ENCODE results near the gene FRMPD3.

The FRMPD3 gene

DNA sequence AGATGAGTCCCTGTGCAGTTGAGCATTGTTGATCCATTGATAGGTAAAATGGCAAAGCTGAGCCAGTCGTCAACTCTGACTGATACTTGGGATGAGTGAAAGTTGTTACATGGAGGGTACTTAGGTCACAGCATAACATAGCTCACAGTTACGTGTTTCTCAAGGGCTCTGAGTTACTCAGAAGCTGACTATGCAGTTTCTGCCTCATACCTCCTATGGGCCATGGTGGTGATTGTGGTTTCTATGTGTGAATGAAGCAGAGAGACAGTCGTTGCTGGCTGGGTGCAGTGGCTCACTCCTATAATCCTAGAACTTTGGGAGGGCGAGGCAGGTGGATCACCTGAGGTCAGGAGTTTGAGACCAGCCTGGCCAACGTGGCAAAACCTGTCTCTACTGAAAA is 30.8 kb downstream of the FRMPD3 start:
- DNase-seq (ENCODE audit: low spot score), result no peak

DNA sequence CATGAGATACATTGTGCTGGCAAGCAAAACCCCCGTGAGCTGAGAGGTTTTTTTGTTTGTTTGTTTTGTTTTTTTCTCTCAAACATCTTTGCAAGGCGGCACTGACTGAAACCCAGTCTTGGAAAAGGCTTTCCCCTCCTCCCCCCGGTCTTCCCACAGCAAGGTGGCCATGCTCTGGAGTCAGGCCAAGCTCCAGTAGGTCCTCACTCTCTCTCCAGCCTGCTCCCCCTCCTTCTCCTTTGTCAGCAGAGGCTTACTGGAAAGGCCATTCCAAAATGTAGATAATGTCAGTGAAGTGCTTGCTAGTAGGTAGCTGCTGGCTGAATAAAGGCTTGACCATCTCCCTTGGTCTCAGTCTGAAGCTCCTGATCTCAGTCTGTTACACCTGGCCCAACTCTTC is 32.6 kb downstream of the FRMPD3 start:
- no peak for DNase-seq (ENCODE audit: low spot score)

DNA sequence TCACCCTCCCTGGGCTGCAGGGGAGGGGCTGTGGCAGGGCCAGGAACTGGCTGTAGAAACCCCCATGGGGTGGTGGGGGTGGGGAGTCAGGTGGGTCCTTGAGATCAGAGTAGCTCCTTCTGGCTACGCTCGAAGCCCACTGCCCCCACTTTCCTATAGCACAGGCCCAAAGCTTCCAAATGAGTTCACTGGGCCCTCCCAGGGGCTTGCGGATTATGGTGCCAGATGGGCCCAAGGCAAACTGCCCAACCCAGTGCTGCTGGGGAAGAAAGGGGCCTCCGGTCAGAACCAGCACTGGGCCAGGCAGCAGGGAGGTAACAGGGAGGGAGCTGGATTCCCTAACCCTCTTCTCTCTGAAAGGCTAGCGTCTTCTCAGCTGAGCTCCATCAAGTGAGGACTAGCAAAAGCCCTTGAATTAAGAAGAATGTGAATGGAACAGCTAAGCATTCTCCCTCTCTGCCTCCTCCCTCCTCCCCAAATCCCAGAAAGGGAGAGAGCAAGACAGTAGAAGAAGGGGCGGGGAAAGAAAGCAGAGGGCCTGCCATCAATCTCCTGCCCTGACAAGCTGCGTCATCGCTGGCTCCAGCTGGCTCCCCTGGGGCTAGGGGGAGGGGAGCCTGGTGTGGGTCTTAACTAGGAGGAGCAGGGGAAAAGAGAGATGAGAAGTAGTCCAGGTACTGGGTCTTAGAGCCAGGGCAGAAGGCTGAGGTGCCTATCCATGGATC is 34.7 kb downstream of the FRMPD3 start:
- DNase-seq (ENCODE audit: low spot score), result no peak

DNA sequence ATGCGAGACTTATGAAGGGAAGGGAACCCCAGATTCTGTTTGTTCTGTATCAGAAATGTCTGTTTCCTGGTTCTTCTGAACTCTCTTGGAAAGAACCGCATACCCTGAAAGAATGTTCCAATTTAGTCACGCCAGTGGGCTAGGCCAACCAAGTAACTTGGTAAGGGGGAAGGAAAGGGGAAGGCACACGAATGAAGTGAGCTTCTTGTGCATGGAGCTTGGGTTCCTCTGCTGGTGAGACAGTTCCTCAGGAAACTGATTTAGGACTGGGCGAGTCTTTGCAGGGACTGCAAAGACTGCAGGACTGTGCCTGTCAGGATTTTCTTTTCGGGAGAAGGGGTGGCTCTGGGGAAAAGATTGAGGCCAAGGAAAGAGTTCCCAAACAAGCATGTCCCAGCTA is 35.6 kb downstream of the FRMPD3 start:
- DNase-seq (ENCODE audit: low spot score), result no peak

DNA sequence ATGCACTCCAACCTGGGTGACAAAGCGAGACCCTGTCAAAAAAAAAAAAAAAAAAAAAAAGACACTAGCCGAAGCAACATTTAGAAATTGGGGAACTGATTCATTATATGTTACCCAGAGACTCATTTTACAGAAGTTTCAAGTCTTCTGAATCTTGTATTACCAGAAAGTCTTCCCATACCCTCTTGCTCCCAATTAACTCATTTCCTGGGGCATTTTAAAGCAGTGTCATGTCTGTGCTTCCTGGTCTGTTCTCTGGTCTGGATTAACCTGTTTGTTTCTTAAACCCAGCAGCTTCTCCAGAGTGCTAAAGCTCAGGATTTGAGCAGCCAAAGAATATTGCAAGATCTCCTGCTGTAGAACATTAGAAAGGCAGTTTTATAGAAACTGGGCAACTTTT is 43.7 kb downstream of the FRMPD3 start:
- no peak for DNase-seq (ENCODE audit: low spot score)

DNA sequence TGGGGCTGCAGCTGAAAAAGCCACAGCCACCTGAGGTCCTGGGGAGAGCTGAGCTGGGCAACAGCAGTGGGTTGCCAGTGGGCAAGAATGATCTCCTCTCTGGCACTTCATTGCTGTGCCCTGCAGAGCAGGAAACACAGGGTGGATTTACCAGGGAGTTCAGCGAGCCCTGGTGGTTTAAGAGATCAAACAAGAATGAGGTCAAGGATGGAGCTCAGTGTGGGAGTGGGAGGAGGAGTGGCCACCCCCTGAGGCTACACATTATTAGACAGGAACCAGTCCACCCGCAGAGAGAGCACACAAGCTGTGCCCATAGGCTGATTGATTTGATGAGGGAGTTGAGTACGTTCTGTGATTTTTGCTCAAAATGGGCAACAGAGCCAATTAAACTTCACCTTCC is 47.3 kb downstream of the FRMPD3 start:
- DNase-seq (ENCODE audit: low spot score), result no peak
